H9 (cell line): ENCODE data around the gene WNT8B. TPM values are rescaled to one million over a fixed set of nuclear protein-coding genes. Genes with fewer than 3 reads are reported as not detected.

Source experiments
- DNase-seq: peaks from one replicate; pipeline ENCODE4 v3.0.0-alpha.2; 2017
- H2AFZ ChIP-seq: one replicate; pipeline ENCODE4 v1.6.1; 2013; ENCODE audit warnings: mild to moderate bottlenecking, low read length, control low read depth, moderate library complexity
- H2AK5ac ChIP-seq: 2 replicates; pipeline ENCODE4 v1.6.1; 2013; ENCODE audit warnings: low read length, control low read depth, mixed read lengths; ENCODE audit not compliant: insufficient read length
- H2BK120ac ChIP-seq: one replicate; pipeline ENCODE4 v1.6.1; 2013; ENCODE audit warnings: low read depth, mild to moderate bottlenecking, low read length, control low read depth, inconsistent platforms; ENCODE audit not compliant: poor library complexity, severe bottlenecking
- H2BK12ac ChIP-seq: 2 replicates; pipeline ENCODE4 v1.6.1; 2013; ENCODE audit warnings: low read length, control low read depth, mixed read lengths, low read depth; ENCODE audit not compliant: insufficient read length
- H2BK15ac ChIP-seq: 2 replicates; pipeline ENCODE4 v1.6.1; 2013; ENCODE audit warnings: low read depth, low read length, control low read depth
- H2BK20ac ChIP-seq: one replicate; pipeline ENCODE4 v1.6.1; 2013; ENCODE audit warnings: low read depth, mild to moderate bottlenecking, low read length, control low read depth, inconsistent platforms; ENCODE audit not compliant: poor library complexity, severe bottlenecking
- H2BK5ac ChIP-seq: 2 replicates; pipeline ENCODE4 v1.6.1; 2013; ENCODE audit warnings: low read length, control low read depth, mixed read lengths; ENCODE audit not compliant: insufficient read length
- H3K14ac ChIP-seq: 2 replicates; pipeline ENCODE4 v1.6.1; 2013; ENCODE audit warnings: low read length, control low read depth; ENCODE audit not compliant: insufficient read depth
- H3K18ac ChIP-seq: 2 replicates; pipeline ENCODE4 v1.6.1; 2013; ENCODE audit warnings: low read depth, mild to moderate bottlenecking, mixed read lengths, low read length, control low read depth; ENCODE audit not compliant: insufficient read length
- H3K23ac ChIP-seq: 2 replicates; pipeline ENCODE4 v1.6.1; 2013; ENCODE audit warnings: low read length, control low read depth, mixed read lengths, low read depth; ENCODE audit not compliant: insufficient read length
- H3K23me2 ChIP-seq: 2 replicates; pipeline ENCODE4 v1.6.1; 2013; ENCODE audit warnings: low read depth, mild to moderate bottlenecking, mixed read lengths, low read length, control low read depth; ENCODE audit not compliant: insufficient read length, poor library complexity, severe bottlenecking
- H3K27ac ChIP-seq: 2 replicates; pipeline ENCODE4 v1.5.1; 2013; ENCODE audit warnings: low read length, control low read depth, mixed read lengths, low read depth; ENCODE audit not compliant: insufficient read length
- H3K27me3 ChIP-seq: 2 replicates; pipeline ENCODE4 v1.6.1; 2013; ENCODE audit warnings: low read length, control low read depth, inconsistent platforms; ENCODE audit not compliant: insufficient read depth
- H3K4ac ChIP-seq: 2 replicates; pipeline ENCODE4 v1.6.1; 2013; ENCODE audit warnings: low read depth, mild to moderate bottlenecking, control low read depth, inconsistent platforms, low read length, moderate library complexity
- H3K4me1 ChIP-seq: 2 replicates; pipeline ENCODE4 v1.6.1; 2013; ENCODE audit warnings: low read length, control low read depth, inconsistent platforms; ENCODE audit not compliant: insufficient read depth
- H3K4me2 ChIP-seq: 2 replicates; pipeline ENCODE4 v1.6.1; 2013; ENCODE audit warnings: low read length, control low read depth, mixed read lengths; ENCODE audit not compliant: insufficient read length, insufficient read depth
- H3K56ac ChIP-seq: 2 replicates; pipeline ENCODE4 v1.6.1; 2013; ENCODE audit warnings: low read depth, mild to moderate bottlenecking, mixed read lengths, low read length, control low read depth; ENCODE audit not compliant: insufficient read length
- H3K79me1 ChIP-seq: 2 replicates; pipeline ENCODE4 v1.6.1; 2013; ENCODE audit warnings: low read depth, mild to moderate bottlenecking, moderate library complexity, low read length, control low read depth, inconsistent platforms; ENCODE audit not compliant: insufficient read depth, poor library complexity, severe bottlenecking
- H3K79me2 ChIP-seq: 2 replicates; pipeline ENCODE4 v1.6.1; 2013; ENCODE audit warnings: low read length, control low read depth, inconsistent platforms; ENCODE audit not compliant: insufficient read depth
- H3K9ac ChIP-seq: 2 replicates; pipeline ENCODE4 v1.6.1; 2013; ENCODE audit warnings: low read length, control low read depth, mixed read lengths; ENCODE audit not compliant: insufficient read length; ENCODE audit errors: extremely low read depth
- H3K9me3 ChIP-seq: one replicate; pipeline ENCODE4 v1.6.1; 2013; ENCODE audit warnings: low read depth, low read length, inconsistent platforms; ENCODE audit not compliant: control insufficient read depth
- H3T11ph ChIP-seq: one replicate; pipeline ENCODE4 v1.6.1; 2013; ENCODE audit warnings: mild to moderate bottlenecking, low read length, control low read depth, inconsistent platforms
- H4K20me1 ChIP-seq: one replicate; pipeline ENCODE4 v1.6.1; 2013; ENCODE audit not compliant: control insufficient read depth, insufficient read length, insufficient read depth
- H4K5ac ChIP-seq: 2 replicates; pipeline ENCODE4 v1.6.1; 2013; ENCODE audit warnings: low read depth, mild to moderate bottlenecking, mixed read lengths, low read length, control low read depth; ENCODE audit not compliant: insufficient read length
- H4K8ac ChIP-seq: replicated peaks from 2 replicates; pipeline ENCODE4 v1.6.1; 2013; ENCODE audit warnings: low read length, control low read depth, mixed read lengths, low read depth; ENCODE audit not compliant: insufficient read length
- H4K91ac ChIP-seq: 2 replicates; pipeline ENCODE4 v1.6.1; 2013; ENCODE audit warnings: low read depth, mild to moderate bottlenecking, moderate library complexity, mixed read lengths, low read length, control low read depth; ENCODE audit not compliant: insufficient read length
- H3K27ac Mint-ChIP-seq, 3 experiments: 2 replicates in 2 of 3; 3 replicates in 1 of 3; pipeline ENCODE4 v1.8.0; 2020 to 2021; ENCODE audit warnings: mixed read lengths in 3 of 3, mild to moderate bottlenecking in 1 of 3, moderate library complexity in 1 of 3
- H3K27me3 Mint-ChIP-seq: 2 replicates; pipeline ENCODE4 v1.8.0; 2021; ENCODE audit warnings: low read depth, mild to moderate bottlenecking, moderate library complexity, mixed read lengths
- H3K36me3 Mint-ChIP-seq, 3 experiments: 2 replicates in 2 of 3; 3 replicates in 1 of 3; pipeline ENCODE4 v1.8.0; 2020 to 2021; ENCODE audit warnings: low read depth in 3 of 3, mixed read lengths in 3 of 3; ENCODE audit not compliant: insufficient read depth in 1 of 3
- H3K4me1 Mint-ChIP-seq, 2 experiments: 2 replicates each; pipeline ENCODE4 v1.8.0; 2020; ENCODE audit warnings: mixed read lengths in 2 of 2
- H3K4me3 Mint-ChIP-seq, 2 experiments: 2 replicates in 1 of 2; 3 replicates in 1 of 2; pipeline ENCODE4 v1.8.0; 2020 to 2021; ENCODE audit warnings: mild to moderate bottlenecking in 2 of 2, mixed read lengths in 2 of 2, moderate library complexity in 1 of 2
- H3K9me3 Mint-ChIP-seq, 2 experiments: 2 replicates in 1 of 2; 3 replicates in 1 of 2; pipeline ENCODE4 v1.8.0; 2020; ENCODE audit warnings: mild to moderate bottlenecking in 2 of 2, mixed read lengths in 2 of 2, moderate library complexity in 1 of 2
- CTCF ChIP-seq: fragments of 200-600 bp; sonication (generic); conservative IDR thresholded peaks from 3 replicates; pipeline ENCODE4 v1.8.0; 2021; ENCODE audit warnings: antibody characterized with exemption, mild to moderate bottlenecking
- whole genome bisulfite sequencing: extraction: QIAGEN DNeasy Blood & Tissue Kit; methylation state at CpG from one replicate; pipeline ENCODE4 v1.1.7; 2013; ENCODE audit warnings: missing lambda C conversion rate, low lambda C conversion rate, mixed read lengths; ENCODE audit not compliant: insufficient read length; ENCODE audit errors: extremely low coverage; 5-methylcytosine and 5-hydroxymethylcytosine counted together
- total RNA-seq: library from RNA; stranded (reverse); gene quantifications from 2 replicates; pipeline ENCODE4 v1.2.1, GENCODE V29; 2021

The WNT8B gene
- total RNA-seq, 1 experiment from 2014 or later = not detected

GRCh38 chr10:100433253-100434240, 29.3 kb upstream of the WNT8B start:
- Histone ChIP-seq H3K79me1 (no peaks in the 10 kb centered on the region), H3T11ph (no peak overlapping the region), H3K9me3 (no peaks in the 10 kb centered on the region), H2BK12ac (no peak overlapping the region), H4K20me1 (no peaks in the 10 kb centered on the region), H3K18ac (no peak overlapping the region), H2BK5ac (no peak overlapping the region), H3K79me2 (no peaks in the 10 kb centered on the region), H3K27ac (no peak overlapping the region), H2BK20ac (no peak overlapping the region), H3K56ac (no peak overlapping the region), H3K14ac (no peak overlapping the region), H3K23ac (no peak overlapping the region), H3K27me3 (no peaks in the 10 kb centered on the region), H3K4ac (no peak overlapping the region), H4K91ac (no peak overlapping the region), H3K23me2 (no peaks in the 10 kb centered on the region), H2AK5ac (no peak overlapping the region), H3K9ac (no peak overlapping the region), H4K5ac (no peak overlapping the region), H2BK120ac (no peak overlapping the region), H2AFZ (no peak overlapping the region), H3K4me2 (no peak overlapping the region), H2BK15ac (no peak overlapping the region), H4K8ac (no peak overlapping the region), H3K4me1 (no peaks in the 10 kb centered on the region; the same call in 1 of the 2 replicates)
- peaks cover 7 to 13% of the 10 kb centered on the region in 2 experiments for H3K4me1 Mint-ChIP-seq
- H3K4me3 Mint-ChIP-seq = no peak overlapping the region
- no peaks in the 10 kb centered on the region; a peak in 1 of 5 replicates for H3K9me3 Mint-ChIP-seq
- H3K36me3 Mint-ChIP-seq = no peaks in the 10 kb centered on the region
- peaks cover 3% of the 10 kb centered on the region; the same call in 1 of the 2 replicates for H3K27me3 Mint-ChIP-seq
- DNase-seq = peak; percentile 93
- no peak overlapping the region for H3K27ac Mint-ChIP-seq
- peak; percentile 100 for TF ChIP-seq CTCF
- no CpG with 5 or more reads among the region's 13 CpGs for WGBS
